PC-9 (cell line): Measurements from ENCODE around the gene TBC1D5.

Experiments used
- CTCF ChIP-seq: fragments of 200-600 bp; sonication (generic); conservative IDR thresholded peaks from 2 replicates; pipeline ENCODE4 v1.6.1; 2017; ENCODE audit warnings: mixed run types, antibody characterized with exemption, mild to moderate bottlenecking, moderate library complexity
- EZH2 ChIP-seq: fragments of 200-600 bp; sonication (generic); IDR thresholded peaks from 2 replicates; pipeline ENCODE4 v1.8.0; 2017; ENCODE audit warnings: antibody characterized with exemption, low read depth

GRCh38 chr3:17302774-17303173 lies 439.7 kb downstream of the TBC1D5 start:
- TF ChIP-seq CTCF (no peak), EZH2 (no peak)
